Measurements from ENCODE around the gene SVEP1.

Gene SVEP1

GRCh38 chr9:110605565-110605964 lies 26.0 kb upstream of the SVEP1 start:
- H3K4me3 ChIP-seq = no peak overlapping the region
- H3K4me2 ChIP-seq = no peak overlapping the region
- H3K9ac ChIP-seq = no peak overlapping the region
- TF ChIP-seq Cebpa-rat (IDR thresholded peaks at IDR 0.05) = no peak
- peaks cover 6% of the 10 kb centered on the region; the same call in 1 of the 2 replicates for H3K4me1 ChIP-seq
- H3K27me3 ChIP-seq = no peaks in the 10 kb centered on the region
- no peaks in the 10 kb centered on the region for H3K36me3 ChIP-seq
- 0 out of 2 replicates have a peak, but pooled peaks cover 5% of the 10 kb centered on the region for H3K9me3 ChIP-seq
- H4K20me1 ChIP-seq = no peaks in the 10 kb centered on the region
- H3K27ac ChIP-seq = no peak overlapping the region

GRCh38 chr9:110604171-110604601 lies 24.6 kb upstream of the SVEP1 start:
- TF ChIP-seq Cebpa-rat (IDR thresholded peaks at IDR 0.05) = no peak
- Histone ChIP-seq H3K9ac (no peak overlapping the region), H3K4me3 (no peak overlapping the region), H3K27me3 (no peaks in the 10 kb centered on the region), H3K9me3 (0 out of 2 replicates have a peak, but pooled peaks cover 5% of the 10 kb centered on the region), H3K27ac (no peak overlapping the region), H3K36me3 (no peaks in the 10 kb centered on the region), H3K4me2 (peak overlapping the region; percentile 17), H3K4me1 (peaks cover 6% of the 10 kb centered on the region; the same call in 1 of the 2 replicates), H4K20me1 (no peaks in the 10 kb centered on the region)

- TF ChIP-seq Cebpa-rat (IDR thresholded peaks at IDR 0.05) = no peak
- Histone ChIP-seq H3K36me3 (no peaks in the 10 kb centered on the region), H3K9me3 (peaks cover 7% of the 10 kb centered on the region; the same call in 1 of the 2 replicates), H3K4me1 (peaks cover 6% of the 10 kb centered on the region; the same call in 1 of the 2 replicates), H3K4me3 (no peak overlapping the region), H3K9ac (no peak overlapping the region), H3K27ac (no peak overlapping the region), H4K20me1 (no peaks in the 10 kb centered on the region), H3K27me3 (no peaks in the 10 kb centered on the region), H3K4me2 (no peak overlapping the region)
Observed at GRCh38 chr9:110602281-110602680, 22.7 kb upstream of the SVEP1 start.

GRCh38 chr9:110601098-110601497 lies 21.6 kb upstream of the SVEP1 start:
- H3K4me3 ChIP-seq = no peak overlapping the region
- H3K4me1 ChIP-seq = peaks cover 6% of the 10 kb centered on the region; the same call in 1 of the 2 replicates
- no peak overlapping the region for H3K27ac ChIP-seq
- TF ChIP-seq Cebpa-rat (IDR thresholded peaks at IDR 0.05) = no peak
- H3K36me3 ChIP-seq = no peaks in the 10 kb centered on the region
- no peak overlapping the region for H3K4me2 ChIP-seq
- H3K9me3 ChIP-seq = peaks cover 19% of the 10 kb centered on the region
- H4K20me1 ChIP-seq = no peaks in the 10 kb centered on the region
- H3K27me3 ChIP-seq = no peaks in the 10 kb centered on the region
- no peak overlapping the region for H3K9ac ChIP-seq

GRCh38 chr9:110599468-110599867 lies 19.9 kb upstream of the SVEP1 start:
- H3K4me1 ChIP-seq = peaks cover 4% of the 10 kb centered on the region; the same call in 1 of the 2 replicates
- peak; percentile 48; the same call in 1 of the 2 replicates for TF ChIP-seq Cebpa-rat (IDR thresholded peaks at IDR 0.05)
- H3K9ac ChIP-seq = no peak overlapping the region
- H3K27ac ChIP-seq = no peak overlapping the region
- H3K9me3 ChIP-seq = peaks cover 21% of the 10 kb centered on the region
- no peak overlapping the region for H3K4me3 ChIP-seq
- no peaks in the 10 kb centered on the region for H4K20me1 ChIP-seq
- H3K36me3 ChIP-seq = no peaks in the 10 kb centered on the region
- H3K4me2 ChIP-seq = no peak overlapping the region
- no peaks in the 10 kb centered on the region for H3K27me3 ChIP-seq

- Histone ChIP-seq H3K27ac (no peak overlapping the region), H4K20me1 (no peaks in the 10 kb centered on the region), H3K4me3 (no peak overlapping the region), H3K27me3 (no peaks in the 10 kb centered on the region), H3K9me3 (peaks cover 32% of the 10 kb centered on the region), H3K36me3 (no peaks in the 10 kb centered on the region), H3K9ac (no peak overlapping the region), H3K4me1 (no peaks in the 10 kb centered on the region), H3K4me2 (no peak overlapping the region)
- TF ChIP-seq Cebpa-rat (IDR thresholded peaks at IDR 0.05) = no peak
Observed at GRCh38 chr9:110592044-110592830, 12.7 kb upstream of the SVEP1 start.

GRCh38 chr9:110591526-110591925 lies 12.0 kb upstream of the SVEP1 start:
- no peak for TF ChIP-seq Cebpa-rat (IDR thresholded peaks at IDR 0.05)
- no peaks in the 10 kb centered on the region for H4K20me1 ChIP-seq
- H3K4me2 ChIP-seq = no peak overlapping the region
- H3K9me3 ChIP-seq = peaks cover 26% of the 10 kb centered on the region
- no peaks in the 10 kb centered on the region for H3K4me1 ChIP-seq
- H3K36me3 ChIP-seq = no peaks in the 10 kb centered on the region
- H3K27me3 ChIP-seq = no peaks in the 10 kb centered on the region
- H3K9ac ChIP-seq = no peak overlapping the region
- no peak overlapping the region for H3K27ac ChIP-seq
- no peak overlapping the region for H3K4me3 ChIP-seq

GRCh38 chr9:110590816-110591215 lies 11.3 kb upstream of the SVEP1 start:
- no peak for TF ChIP-seq Cebpa-rat (IDR thresholded peaks at IDR 0.05)
- no peak overlapping the region for H3K4me3 ChIP-seq
- no peak overlapping the region for H3K4me2 ChIP-seq

GRCh38 chr9:110588296-110588695 lies 8.8 kb upstream of the SVEP1 start:
- Histone ChIP-seq H3K9me3 (peaks cover 19% of the 10 kb centered on the region), H3K36me3 (no peaks in the 10 kb centered on the region), H3K4me3 (no peak overlapping the region), H3K9ac (no peak overlapping the region), H3K27me3 (no peaks in the 10 kb centered on the region), H3K4me2 (no peak overlapping the region), H3K4me1 (no peaks in the 10 kb centered on the region), H4K20me1 (no peaks in the 10 kb centered on the region), H3K27ac (no peak overlapping the region)
- TF ChIP-seq Cebpa-rat (IDR thresholded peaks at IDR 0.05) = no peak

More at GRCh38 chr9:110590816-110591215, 11.3 kb upstream of the SVEP1 start:
- Histone ChIP-seq H3K27me3 (no peaks in the 10 kb centered on the region), H3K9ac (no peak overlapping the region), H3K27ac (no peak overlapping the region), H3K36me3 (no peaks in the 10 kb centered on the region), H4K20me1 (no peaks in the 10 kb centered on the region), H3K4me1 (no peaks in the 10 kb centered on the region), H3K9me3 (peaks cover 19% of the 10 kb centered on the region)

GRCh38 chr9:110583237-110583636 lies 3.7 kb upstream of the SVEP1 start:
- Histone ChIP-seq H3K4me1 (no peaks in the 10 kb centered on the region), H3K27ac (no peak overlapping the region), H4K20me1 (no peaks in the 10 kb centered on the region), H3K27me3 (no peaks in the 10 kb centered on the region), H3K4me3 (no peak overlapping the region), H3K9ac (no peak overlapping the region), H3K9me3 (peaks cover 22% of the 10 kb centered on the region), H3K4me2 (no peak overlapping the region), H3K36me3 (no peaks in the 10 kb centered on the region)
- no peak for TF ChIP-seq Cebpa-rat (IDR thresholded peaks at IDR 0.05)
